Sigmoid colon (tissue), 4 donors: ENCODE results near the gene OLFML2B.

Source experiments
- CTCF ChIP-seq, 4 experiments: fragments of 450-650 bp in 3 of 4; fragments of 200-600 bp in 1 of 4; IDR thresholded peaks; one replicate each; pipeline ENCODE4 v1.5.1; 2016 to 2019; ENCODE audit warnings: antibody characterized with exemption in 4 of 4, mild to moderate bottlenecking in 3 of 4, moderate library complexity in 2 of 4
- EP300 ChIP-seq, 4 donors: sonication (generic); formaldehyde crosslinking; IDR thresholded peaks; one replicate each; pipeline ENCODE4 v1.6.1; 2017; ENCODE audit warnings: antibody characterized with exemption in 4 of 4
- POLR2AphosphoS5 ChIP-seq, 4 donors: sonication (generic); formaldehyde crosslinking; IDR thresholded peaks; one replicate each; pipeline ENCODE4 v1.6.1; 2017; ENCODE audit warnings: antibody characterized with exemption in 4 of 4

GRCh38 chr1:162008799-162009198 is 14.9 kb downstream of the OLFML2B start:
- TF ChIP-seq EP300 (IDR thresholded peaks at IDR 0.05) (no peak), CTCF (IDR thresholded peaks at IDR 0.05) (no peak), POLR2AphosphoS5 (IDR thresholded peaks at IDR 0.05) (no peak)
